GM12878 (cell line): Measurements from ENCODE around the gene TTL. TPM values are rescaled to one million over a fixed set of nuclear protein-coding genes. Genes with fewer than 3 reads are reported as not detected.

Source experiments
- ETV6 ChIP-seq, 2 experiments: fragments of 450-650 bp in 1 of 2; IDR thresholded peaks in 1 of 2; conservative IDR thresholded peaks in 1 of 2; 2 replicates each; pipeline ENCODE4 v1.6.1; 2014; ENCODE audit warnings: antibody characterized with exemption in 1 of 2, borderline replicate concordance in 1 of 2, low read depth in 1 of 2, mild to moderate bottlenecking in 1 of 2, moderate library complexity in 1 of 2
- EZH2 ChIP-seq: IDR thresholded peaks from 2 replicates; pipeline ENCODE4 v1.6.1; 2012; ENCODE audit warnings: low read depth, mild to moderate bottlenecking, control low read depth, inconsistent platforms, low read length, borderline replicate concordance; ENCODE audit not compliant: control insufficient read depth
- HCFC1 ChIP-seq: fragments of 150-350 bp; IDR thresholded peaks from 2 replicates; pipeline ENCODE4 v1.6.1; 2014; ENCODE audit warnings: low read length
- HDAC6 ChIP-seq: fragments of 200-600 bp; sonication (generic); IDR thresholded peaks from one replicate; pipeline ENCODE4 v1.8.0; 2017; ENCODE audit warnings: antibody characterized with exemption; ENCODE audit not compliant: unreplicated experiment
- IKZF1 ChIP-seq: fragments of 450-650 bp; conservative IDR thresholded peaks from 2 replicates; pipeline ENCODE4 v1.6.1; 2017; ENCODE audit warnings: antibody characterized with exemption, mild to moderate bottlenecking
- MTA2 ChIP-seq: fragments of 450-650 bp; IDR thresholded peaks from 2 replicates; pipeline ENCODE4 v1.6.1; 2016; ENCODE audit warnings: low read depth, mild to moderate bottlenecking, moderate library complexity
- NBN ChIP-seq: fragments of 450-650 bp; IDR thresholded peaks from 2 replicates; pipeline ENCODE4 v1.6.1; 2016
- NFXL1 ChIP-seq: fragments of 450-650 bp; IDR thresholded peaks from 2 replicates; pipeline ENCODE4 v1.6.1; 2017; ENCODE audit warnings: antibody characterized with exemption, mild to moderate bottlenecking, borderline replicate concordance
- PAX5 ChIP-seq: IDR thresholded peaks from 2 replicates; pipeline ENCODE4 v1.6.1; 2011; ENCODE audit warnings: low read depth, low read length, borderline replicate concordance
- SRF ChIP-seq, 2 experiments: IDR thresholded peaks; 2 replicates each; pipeline ENCODE4 v1.6.1; 2011; ENCODE audit warnings: low read depth in 2 of 2, low read length in 2 of 2, mild to moderate bottlenecking in 1 of 2, moderate library complexity in 1 of 2
- SUZ12 ChIP-seq: fragments of 200-600 bp; sonication (generic); IDR thresholded peaks from one replicate; pipeline ENCODE4 v1.6.1; 2018; ENCODE audit warnings: antibody characterized with exemption, mild to moderate bottlenecking; ENCODE audit not compliant: unreplicated experiment
- TCF12 ChIP-seq: IDR thresholded peaks from 2 replicates; pipeline ENCODE4 v1.6.1; 2011; ENCODE audit warnings: low read depth, mild to moderate bottlenecking, low read length
- YBX1 ChIP-seq: fragments of 450-650 bp; IDR thresholded peaks from 2 replicates; pipeline ENCODE4 v1.6.1; 2016; ENCODE audit warnings: antibody characterized with exemption
- ZNF274 ChIP-seq: IDR thresholded peaks from one replicate; pipeline ENCODE4 v1.8.0; 2011; ENCODE audit not compliant: insufficient read length, insufficient read depth
- polyA plus RNA-seq, 11 experiments: library from polyadenylated mRNA; depleted of rRNA in 4 of 11; unstranded in 6 of 11; stranded (reverse) in 5 of 11; fragments of >200 nt; fragmentation: Nextera tagmentation in 4 of 11; fragmentation: Illumina TruSeq in 1 of 11; extraction: Ambion mirVana in 4 of 11; extraction: Trizol in 1 of 11; gene quantifications; 1 replicate in 1 of 11; 2 replicates in 10 of 11; pipeline versions ENCODE4 v1.2.1 to v1.2.3, GENCODE V29; 2011 to 2016; ENCODE audit warnings: inconsistent platforms in 2 of 11, missing spikeins in 2 of 11, low read depth in 1 of 11
- total RNA-seq, 4 experiments: library from RNA; depleted of rRNA in 3 of 4; stranded (reverse); fragments of >200 nt in 3 of 4; fragmentation: Illumina TruSeq in 1 of 4; extraction: Trizol in 1 of 4; gene quantifications; 2 replicates each; pipeline versions ENCODE4 v1.2.1 to v1.2.3, GENCODE V29; 2013 to 2021
- TF ChIP-seq, protein P1 (sequence below): fragments of 450-650 bp; IDR thresholded peaks from 2 replicates; pipeline ENCODE4 v1.6.1; 2017; ENCODE audit warnings: antibody characterized with exemption, mild to moderate bottlenecking, moderate library complexity
- TF ChIP-seq, protein P2 (sequence below): IDR thresholded peaks from 2 replicates; pipeline ENCODE4 v1.6.1; 2012; ENCODE audit warnings: low read depth, low read length, improper control_type of control experiment
- TF ChIP-seq, protein P3 (sequence below): fragments of 450-650 bp; IDR thresholded peaks from 2 replicates; pipeline ENCODE4 v1.6.1; 2016; ENCODE audit warnings: mild to moderate bottlenecking, moderate library complexity, borderline replicate concordance
- TF ChIP-seq, protein P4 (sequence below): IDR thresholded peaks from 2 replicates; pipeline ENCODE4 v1.6.1; 2011; ENCODE audit warnings: borderline replicate concordance, low read depth, mild to moderate bottlenecking, moderate library complexity, low read length; ENCODE audit not compliant: insufficient read depth, poor library complexity, severe bottlenecking
- TF ChIP-seq, protein P5 (sequence below): IDR thresholded peaks from 2 replicates; pipeline ENCODE4 v1.6.1; 2012; ENCODE audit warnings: low read depth, low read length, improper control_type of control experiment

Gene TTL
- total and polyA plus RNA-seq, 10 of the 15 experiments (the other 5 are each of a cell fraction or from before 2014, with no cell fraction given): 3.9 to 27.1 (median 16.1) TPM

- TF ChIP-seq, protein P1, sequence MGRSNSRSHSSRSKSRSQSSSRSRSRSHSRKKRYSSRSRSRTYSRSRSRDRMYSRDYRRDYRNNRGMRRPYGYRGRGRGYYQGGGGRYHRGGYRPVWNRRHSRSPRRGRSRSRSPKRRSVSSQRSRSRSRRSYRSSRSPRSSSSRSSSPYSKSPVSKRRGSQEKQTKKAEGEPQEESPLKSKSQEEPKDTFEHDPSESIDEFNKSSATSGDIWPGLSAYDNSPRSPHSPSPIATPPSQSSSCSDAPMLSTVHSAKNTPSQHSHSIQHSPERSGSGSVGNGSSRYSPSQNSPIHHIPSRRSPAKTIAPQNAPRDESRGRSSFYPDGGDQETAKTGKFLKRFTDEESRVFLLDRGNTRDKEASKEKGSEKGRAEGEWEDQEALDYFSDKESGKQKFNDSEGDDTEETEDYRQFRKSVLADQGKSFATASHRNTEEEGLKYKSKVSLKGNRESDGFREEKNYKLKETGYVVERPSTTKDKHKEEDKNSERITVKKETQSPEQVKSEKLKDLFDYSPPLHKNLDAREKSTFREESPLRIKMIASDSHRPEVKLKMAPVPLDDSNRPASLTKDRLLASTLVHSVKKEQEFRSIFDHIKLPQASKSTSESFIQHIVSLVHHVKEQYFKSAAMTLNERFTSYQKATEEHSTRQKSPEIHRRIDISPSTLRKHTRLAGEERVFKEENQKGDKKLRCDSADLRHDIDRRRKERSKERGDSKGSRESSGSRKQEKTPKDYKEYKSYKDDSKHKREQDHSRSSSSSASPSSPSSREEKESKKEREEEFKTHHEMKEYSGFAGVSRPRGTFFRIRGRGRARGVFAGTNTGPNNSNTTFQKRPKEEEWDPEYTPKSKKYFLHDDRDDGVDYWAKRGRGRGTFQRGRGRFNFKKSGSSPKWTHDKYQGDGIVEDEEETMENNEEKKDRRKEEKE: no peak
- TF ChIP-seq YBX1 (no peak), MTA2 (no peak), NBN (peak; percentile 7; the same call in 1 of the 2 replicates), PAX5 (peak; percentile 36; the same call in 1 of the 2 replicates), EZH2 (no peak), SUZ12 (no peak), SRF (IDR thresholded peaks at IDR 0.05; ENCODE audit: low read depth in 2 of 2, low read length in 2 of 2) (peak in 1 of 2 experiments; percentile 70; a peak in 2 of 4 replicates), ZNF274 (no peak), NFXL1 (no peak), IKZF1 (peak; percentile 96), TCF12 (peak; percentile 52; the same call in 1 of the 2 replicates), HCFC1 (peak; percentile 96), HDAC6 (no peak), ETV6 (conservative IDR thresholded peaks at IDR 0.05 in 1 of 2, IDR thresholded peaks at IDR 0.05 in 1 of 2; ENCODE audit: borderline replicate concordance in 1 of 2, low read depth in 1 of 2) (no peak)
- TF ChIP-seq, protein P2, sequence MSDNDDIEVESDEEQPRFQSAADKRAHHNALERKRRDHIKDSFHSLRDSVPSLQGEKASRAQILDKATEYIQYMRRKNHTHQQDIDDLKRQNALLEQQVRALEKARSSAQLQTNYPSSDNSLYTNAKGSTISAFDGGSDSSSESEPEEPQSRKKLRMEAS: peak; percentile 94
- TF ChIP-seq, protein P3, sequence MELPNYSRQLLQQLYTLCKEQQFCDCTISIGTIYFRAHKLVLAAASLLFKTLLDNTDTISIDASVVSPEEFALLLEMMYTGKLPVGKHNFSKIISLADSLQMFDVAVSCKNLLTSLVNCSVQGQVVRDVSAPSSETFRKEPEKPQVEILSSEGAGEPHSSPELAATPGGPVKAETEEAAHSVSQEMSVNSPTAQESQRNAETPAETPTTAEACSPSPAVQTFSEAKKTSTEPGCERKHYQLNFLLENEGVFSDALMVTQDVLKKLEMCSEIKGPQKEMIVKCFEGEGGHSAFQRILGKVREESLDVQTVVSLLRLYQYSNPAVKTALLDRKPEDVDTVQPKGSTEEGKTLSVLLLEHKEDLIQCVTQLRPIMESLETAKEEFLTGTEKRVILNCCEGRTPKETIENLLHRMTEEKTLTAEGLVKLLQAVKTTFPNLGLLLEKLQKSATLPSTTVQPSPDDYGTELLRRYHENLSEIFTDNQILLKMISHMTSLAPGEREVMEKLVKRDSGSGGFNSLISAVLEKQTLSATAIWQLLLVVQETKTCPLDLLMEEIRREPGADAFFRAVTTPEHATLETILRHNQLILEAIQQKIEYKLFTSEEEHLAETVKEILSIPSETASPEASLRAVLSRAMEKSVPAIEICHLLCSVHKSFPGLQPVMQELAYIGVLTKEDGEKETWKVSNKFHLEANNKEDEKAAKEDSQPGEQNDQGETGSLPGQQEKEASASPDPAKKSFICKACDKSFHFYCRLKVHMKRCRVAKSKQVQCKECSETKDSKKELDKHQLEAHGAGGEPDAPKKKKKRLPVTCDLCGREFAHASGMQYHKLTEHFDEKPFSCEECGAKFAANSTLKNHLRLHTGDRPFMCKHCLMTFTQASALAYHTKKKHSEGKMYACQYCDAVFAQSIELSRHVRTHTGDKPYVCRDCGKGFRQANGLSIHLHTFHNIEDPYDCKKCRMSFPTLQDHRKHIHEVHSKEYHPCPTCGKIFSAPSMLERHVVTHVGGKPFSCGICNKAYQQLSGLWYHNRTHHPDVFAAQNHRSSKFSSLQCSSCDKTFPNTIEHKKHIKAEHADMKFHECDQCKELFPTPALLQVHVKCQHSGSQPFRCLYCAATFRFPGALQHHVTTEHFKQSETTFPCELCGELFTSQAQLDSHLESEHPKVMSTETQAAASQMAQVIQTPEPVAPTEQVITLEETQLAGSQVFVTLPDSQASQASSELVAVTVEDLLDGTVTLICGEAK: peak; percentile 97
- TF ChIP-seq, protein P4, sequence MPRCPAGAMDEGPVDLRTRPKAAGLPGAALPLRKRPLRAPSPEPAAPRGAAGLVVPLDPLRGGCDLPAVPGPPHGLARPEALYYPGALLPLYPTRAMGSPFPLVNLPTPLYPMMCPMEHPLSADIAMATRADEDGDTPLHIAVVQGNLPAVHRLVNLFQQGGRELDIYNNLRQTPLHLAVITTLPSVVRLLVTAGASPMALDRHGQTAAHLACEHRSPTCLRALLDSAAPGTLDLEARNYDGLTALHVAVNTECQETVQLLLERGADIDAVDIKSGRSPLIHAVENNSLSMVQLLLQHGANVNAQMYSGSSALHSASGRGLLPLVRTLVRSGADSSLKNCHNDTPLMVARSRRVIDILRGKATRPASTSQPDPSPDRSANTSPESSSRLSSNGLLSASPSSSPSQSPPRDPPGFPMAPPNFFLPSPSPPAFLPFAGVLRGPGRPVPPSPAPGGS: no peak
- TF ChIP-seq, protein P5, sequence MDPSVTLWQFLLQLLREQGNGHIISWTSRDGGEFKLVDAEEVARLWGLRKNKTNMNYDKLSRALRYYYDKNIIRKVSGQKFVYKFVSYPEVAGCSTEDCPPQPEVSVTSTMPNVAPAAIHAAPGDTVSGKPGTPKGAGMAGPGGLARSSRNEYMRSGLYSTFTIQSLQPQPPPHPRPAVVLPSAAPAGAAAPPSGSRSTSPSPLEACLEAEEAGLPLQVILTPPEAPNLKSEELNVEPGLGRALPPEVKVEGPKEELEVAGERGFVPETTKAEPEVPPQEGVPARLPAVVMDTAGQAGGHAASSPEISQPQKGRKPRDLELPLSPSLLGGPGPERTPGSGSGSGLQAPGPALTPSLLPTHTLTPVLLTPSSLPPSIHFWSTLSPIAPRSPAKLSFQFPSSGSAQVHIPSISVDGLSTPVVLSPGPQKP: peak; percentile 82
These were observed 60.4 kb downstream of the TTL start, which contains the start of gene POLR1B (continued) for GRCh38 chr2:112542123-112542983.
